Measurements from ENCODE around the gene RELN. TPM values are rescaled to one million over a fixed set of nuclear protein-coding genes. Genes with fewer than 3 reads are reported as not detected.

The RELN gene
- total and polyA plus RNA-seq, 9 of the 15 experiments (the other 6 are each of a cell fraction or from before 2014, with no cell fraction given) = 12.9 to 43.2 (median 18.1) TPM

DNA sequence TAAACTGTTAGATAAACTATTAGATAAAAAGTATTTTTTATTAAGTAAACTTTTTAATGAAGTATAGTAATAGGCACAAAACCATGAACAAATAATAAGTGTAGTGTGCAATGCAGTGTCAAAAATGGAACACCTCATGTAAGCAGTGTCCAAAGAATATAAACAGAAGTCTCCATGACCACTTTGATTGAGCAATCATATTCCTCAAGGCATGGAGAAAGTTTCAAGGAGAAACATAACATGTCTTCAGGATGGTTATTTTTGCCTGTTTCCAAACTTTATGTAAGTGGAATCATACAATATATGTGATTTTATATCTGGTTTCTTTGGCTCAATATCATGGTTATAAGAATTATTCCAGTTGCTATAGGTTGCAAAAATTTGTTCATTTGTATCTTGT, 6.1 kb upstream of the RELN start:
- Histone ChIP-seq H2AFZ (ENCODE audit: low read depth, low read length) (no peak overlapping the region; the same call in 1 of the 2 replicates), H3K9ac (ENCODE audit: insufficient read depth in 1 of 2, low read depth in 2 of 2, low read length in 2 of 2) (no peak overlapping the region), H3K4me3 (no peak overlapping the region), H3K4me1 (replicated peaks in 1 of 2; ENCODE audit: control insufficient read depth in 2 of 2, insufficient read depth in 2 of 2, low read length in 2 of 2) (peaks cover 9 to 49% of the 10 kb centered on the region in 2 experiments), H3K79me2 (ENCODE audit: control insufficient read depth, insufficient read depth, low read length) (no peaks in the 10 kb centered on the region), H3K27me3 (ENCODE audit: control insufficient read depth in 2 of 2, insufficient read depth in 2 of 2, low read length in 2 of 2) (no peaks in the 10 kb centered on the region), H3K27ac (ENCODE audit: extremely low read depth, low read depth, low read length) (peak overlapping the region; percentile 51; the same call in 2 of the 3 replicates), H3K4me2 (ENCODE audit: insufficient read depth, low read length) (0 out of 2 replicates have a peak overlapping the region, but pooled peaks have one; percentile 0), H3K9me1 (ENCODE audit: control insufficient read depth, insufficient read depth, low read length) (no peaks in the 10 kb centered on the region), H4K20me1 (replicated peaks; ENCODE audit: control insufficient read depth, insufficient read depth, low read length) (no peaks in the 10 kb centered on the region), H3K36me3 (ENCODE audit: control insufficient read depth, insufficient read depth, low read length) (peaks cover 3% of the 10 kb centered on the region; the same call in 1 of the 3 replicates), H3K9me3 (replicated peaks; ENCODE audit: control insufficient read depth, insufficient read depth, low read depth, low read length) (no peaks in the 10 kb centered on the region)
- intact Hi-C loops (cut with micrococcal nuclease) (loop anchor here (5.0 kb wide), 2 partner anchors 153 to 333 kb away; no protein-coding TSS in a partner anchor), in situ Hi-C loops (cut with MboI) (loop anchor here (10.0 kb wide), 1 partner anchor 159 kb away; no protein-coding TSS in a partner anchor)
- ChIA-PET CTCF (ENCODE audit: low intra/inter-chr PET ratio) (no interaction called here), POLR2A (interaction anchor here (0.5 to 1.3 kb wide), 2 partner anchors 23 to 81 kb away, joined by 3 read pairs; no protein-coding TSS in a partner anchor)
- no peak for ATAC-seq
- no TSS peak for BruUV-seq (replicated peaks)
- no peak for FAIRE-seq
- DNase-seq (ENCODE audit: extremely low read depth in 1 of 4, low spot score in 3 of 4) = no peak
- TF ChIP-seq CEBPB (tag; IDR thresholded peaks at IDR 0.05) = peak; percentile 94
- TF ChIP-seq CEBPG (CRISPR knock-in tag; IDR thresholded peaks at IDR 0.05) = no peak
- TF ChIP-seq CEBPG (tag; conservative IDR thresholded peaks at IDR 0.05 in 1 of 2, IDR thresholded peaks at IDR 0.05 in 1 of 2) = peak; percentile 81 to 90
- no peak for TF ChIP-seq ZNF695 (CRISPR knock-in tag; IDR thresholded peaks at IDR 0.05)
- no peak for TF ChIP-seq YBX1 (IDR thresholded peaks at IDR 0.05)
- TF ChIP-seq, protein P1, sequence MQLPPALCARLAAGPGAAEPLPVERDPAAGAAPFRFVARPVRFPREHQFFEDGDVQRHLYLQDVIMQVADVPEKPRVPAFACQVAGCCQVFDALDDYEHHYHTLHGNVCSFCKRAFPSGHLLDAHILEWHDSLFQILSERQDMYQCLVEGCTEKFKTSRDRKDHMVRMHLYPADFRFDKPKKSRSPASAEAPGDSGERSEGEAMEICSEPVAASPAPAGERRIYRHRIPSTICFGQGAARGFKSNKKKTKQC (CRISPR knock-in tag; IDR thresholded peaks at IDR 0.05) = no peak
- no peak for TF ChIP-seq CHD2 (IDR thresholded peaks at IDR 0.05; ENCODE audit: low read depth, low read length)
- TF ChIP-seq MECOM (CRISPR knock-in tag; IDR thresholded peaks at IDR 0.05) = no peak
- TF ChIP-seq, protein P2, sequence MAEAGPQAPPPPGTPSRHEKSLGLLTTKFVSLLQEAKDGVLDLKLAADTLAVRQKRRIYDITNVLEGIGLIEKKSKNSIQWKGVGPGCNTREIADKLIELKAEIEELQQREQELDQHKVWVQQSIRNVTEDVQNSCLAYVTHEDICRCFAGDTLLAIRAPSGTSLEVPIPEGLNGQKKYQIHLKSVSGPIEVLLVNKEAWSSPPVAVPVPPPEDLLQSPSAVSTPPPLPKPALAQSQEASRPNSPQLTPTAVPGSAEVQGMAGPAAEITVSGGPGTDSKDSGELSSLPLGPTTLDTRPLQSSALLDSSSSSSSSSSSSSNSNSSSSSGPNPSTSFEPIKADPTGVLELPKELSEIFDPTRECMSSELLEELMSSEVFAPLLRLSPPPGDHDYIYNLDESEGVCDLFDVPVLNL (CRISPR knock-in tag; IDR thresholded peaks at IDR 0.05; ENCODE audit: low read depth) = no peak
- no peak for TF ChIP-seq PHTF2 (CRISPR knock-in tag; IDR thresholded peaks at IDR 0.05)
- no peak for TF ChIP-seq CHD4 (IDR thresholded peaks at IDR 0.05; ENCODE audit: insufficient read depth, insufficient replicate concordance, low read depth, low read length, poor library complexity, severe bottlenecking)
- 0 out of 2 replicates have a peak, but pooled peaks have one; percentile 27 for TF ChIP-seq BRD4 (IDR thresholded peaks at IDR 0.05)
- TF ChIP-seq HIVEP1 (CRISPR knock-in tag; IDR thresholded peaks at IDR 0.05) = no peak
- TF ChIP-seq, protein P3, sequence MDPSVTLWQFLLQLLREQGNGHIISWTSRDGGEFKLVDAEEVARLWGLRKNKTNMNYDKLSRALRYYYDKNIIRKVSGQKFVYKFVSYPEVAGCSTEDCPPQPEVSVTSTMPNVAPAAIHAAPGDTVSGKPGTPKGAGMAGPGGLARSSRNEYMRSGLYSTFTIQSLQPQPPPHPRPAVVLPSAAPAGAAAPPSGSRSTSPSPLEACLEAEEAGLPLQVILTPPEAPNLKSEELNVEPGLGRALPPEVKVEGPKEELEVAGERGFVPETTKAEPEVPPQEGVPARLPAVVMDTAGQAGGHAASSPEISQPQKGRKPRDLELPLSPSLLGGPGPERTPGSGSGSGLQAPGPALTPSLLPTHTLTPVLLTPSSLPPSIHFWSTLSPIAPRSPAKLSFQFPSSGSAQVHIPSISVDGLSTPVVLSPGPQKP (CRISPR knock-in tag; IDR thresholded peaks at IDR 0.05) = no peak
- TF ChIP-seq SP1 (CRISPR knock-in tag; IDR thresholded peaks at IDR 0.05) = no peak
- no peak for TF ChIP-seq POLR2A (conservative IDR thresholded peaks at IDR 0.05)
- TF ChIP-seq ZNF696 (CRISPR knock-in tag; conservative IDR thresholded peaks at IDR 0.05) = no peak
- TF ChIP-seq, protein P4, sequence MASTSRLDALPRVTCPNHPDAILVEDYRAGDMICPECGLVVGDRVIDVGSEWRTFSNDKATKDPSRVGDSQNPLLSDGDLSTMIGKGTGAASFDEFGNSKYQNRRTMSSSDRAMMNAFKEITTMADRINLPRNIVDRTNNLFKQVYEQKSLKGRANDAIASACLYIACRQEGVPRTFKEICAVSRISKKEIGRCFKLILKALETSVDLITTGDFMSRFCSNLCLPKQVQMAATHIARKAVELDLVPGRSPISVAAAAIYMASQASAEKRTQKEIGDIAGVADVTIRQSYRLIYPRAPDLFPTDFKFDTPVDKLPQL (IDR thresholded peaks at IDR 0.05; ENCODE audit: extremely low read depth, insufficient read length) = no peak
